ENCODE data around the gene MYO9A. TPM values are rescaled to one million over a fixed set of nuclear protein-coding genes. Genes with fewer than 3 reads are reported as not detected.

MYO9A gene, protein sequence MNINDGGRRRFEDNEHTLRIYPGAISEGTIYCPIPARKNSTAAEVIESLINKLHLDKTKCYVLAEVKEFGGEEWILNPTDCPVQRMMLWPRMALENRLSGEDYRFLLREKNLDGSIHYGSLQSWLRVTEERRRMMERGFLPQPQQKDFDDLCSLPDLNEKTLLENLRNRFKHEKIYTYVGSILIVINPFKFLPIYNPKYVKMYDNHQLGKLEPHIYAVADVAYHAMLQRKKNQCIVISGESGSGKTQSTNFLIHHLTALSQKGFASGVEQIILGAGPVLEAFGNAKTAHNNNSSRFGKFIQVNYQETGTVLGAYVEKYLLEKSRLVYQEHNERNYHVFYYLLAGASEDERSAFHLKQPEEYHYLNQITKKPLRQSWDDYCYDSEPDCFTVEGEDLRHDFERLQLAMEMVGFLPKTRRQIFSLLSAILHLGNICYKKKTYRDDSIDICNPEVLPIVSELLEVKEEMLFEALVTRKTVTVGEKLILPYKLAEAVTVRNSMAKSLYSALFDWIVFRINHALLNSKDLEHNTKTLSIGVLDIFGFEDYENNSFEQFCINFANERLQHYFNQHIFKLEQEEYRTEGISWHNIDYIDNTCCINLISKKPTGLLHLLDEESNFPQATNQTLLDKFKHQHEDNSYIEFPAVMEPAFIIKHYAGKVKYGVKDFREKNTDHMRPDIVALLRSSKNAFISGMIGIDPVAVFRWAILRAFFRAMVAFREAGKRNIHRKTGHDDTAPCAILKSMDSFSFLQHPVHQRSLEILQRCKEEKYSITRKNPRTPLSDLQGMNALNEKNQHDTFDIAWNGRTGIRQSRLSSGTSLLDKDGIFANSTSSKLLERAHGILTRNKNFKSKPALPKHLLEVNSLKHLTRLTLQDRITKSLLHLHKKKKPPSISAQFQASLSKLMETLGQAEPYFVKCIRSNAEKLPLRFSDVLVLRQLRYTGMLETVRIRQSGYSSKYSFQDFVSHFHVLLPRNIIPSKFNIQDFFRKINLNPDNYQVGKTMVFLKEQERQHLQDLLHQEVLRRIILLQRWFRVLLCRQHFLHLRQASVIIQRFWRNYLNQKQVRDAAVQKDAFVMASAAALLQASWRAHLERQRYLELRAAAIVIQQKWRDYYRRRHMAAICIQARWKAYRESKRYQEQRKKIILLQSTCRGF (N-terminal part only)
- 4.0 TPM for polyA plus RNA-seq (2013, experiment 1 of 2)
- polyA plus RNA-seq (2013, experiment 2 of 2): 3.9 TPM

DNA sequence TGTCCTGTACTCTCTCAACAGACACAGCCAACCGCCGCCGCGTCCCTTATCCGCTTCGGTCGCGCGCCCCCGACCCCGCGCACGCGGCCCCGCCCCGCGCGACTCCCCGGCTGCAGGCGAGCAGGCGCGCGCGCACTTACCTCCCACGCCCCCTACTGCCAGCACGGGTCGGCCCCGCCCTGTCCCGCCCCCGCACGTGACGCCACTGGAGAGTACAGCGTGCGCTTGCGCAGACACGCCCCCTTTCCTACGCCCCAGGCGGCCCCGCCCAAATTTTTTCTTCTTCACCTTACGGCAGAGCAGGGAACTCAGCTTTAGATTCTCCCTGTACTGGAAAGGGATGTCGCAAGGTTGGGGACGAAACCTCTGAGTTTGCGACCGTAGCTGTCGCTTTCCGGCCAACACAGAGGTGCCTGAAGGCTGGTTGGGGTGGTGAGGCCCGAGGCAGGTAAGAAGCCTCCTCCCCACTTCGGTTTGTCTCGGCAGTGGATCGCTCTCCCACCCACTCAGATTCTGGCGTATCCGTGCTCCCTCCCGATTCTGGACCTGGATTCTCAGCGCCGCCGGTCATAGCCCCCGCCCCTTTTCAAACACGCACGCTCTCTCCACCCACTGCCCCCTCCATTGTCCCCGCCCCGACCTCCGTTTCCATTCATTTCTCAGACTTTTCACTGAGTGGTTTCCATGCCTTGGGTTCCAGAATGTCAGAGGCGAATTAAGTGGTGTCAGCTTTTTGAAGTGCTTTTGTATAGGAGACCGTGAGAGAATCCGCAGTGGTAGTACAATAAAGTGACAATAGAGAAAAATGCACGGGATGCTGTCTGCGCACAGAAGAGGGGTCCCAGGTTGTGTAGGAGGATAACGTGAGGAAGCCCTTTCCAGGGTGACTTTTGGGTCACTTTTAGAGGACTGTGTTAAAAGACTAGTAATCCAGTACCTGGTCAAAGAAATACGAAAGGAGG is at the start of gene MYO9A, which contains the start of gene SENP8:
Gene MYO9A (minus strand): TSS at position 134 of the 962 bp plus-strand sequence. CDS start 71,587 bp downstream, outside the sequence.
Gene SENP8 (plus strand): TSS at position 387 of the 962 bp plus-strand sequence. CDS start 21,221 bp downstream, outside the sequence.
- H3K79me1 ChIP-seq (ENCODE audit: low read length): peaks cover 3% of the 10 kb centered on the region
- peak within 1 kb of the TSS; percentile 85 for H3K4me3 ChIP-seq (ENCODE audit: low read length)
- WGBS (ENCODE audit: extremely low coverage, insufficient coverage, low lambda C conversion rate): no CpG with 5 or more reads among the region's 69 CpGs
- H3K79me2 ChIP-seq (ENCODE audit: control insufficient read depth, insufficient read depth, low read length): no peaks in the 10 kb centered on the region
- peak within 1 kb of the TSS; percentile 85 for H3K4me2 ChIP-seq (ENCODE audit: low read length)
- H4K8ac ChIP-seq (ENCODE audit: low read depth, low read length): no peak within 1 kb of the TSS
- no peak within 1 kb of the TSS for H2AK5ac ChIP-seq (ENCODE audit: low read length)
- no peak within 1 kb of the TSS for H3K23ac ChIP-seq (ENCODE audit: low read length)
- no peaks in the 10 kb centered on the region for H3K4me1 ChIP-seq (ENCODE audit: control insufficient read depth, low read depth, low read length)
- no peaks in the 10 kb centered on the region for H3K27me3 ChIP-seq (ENCODE audit: insufficient read depth, low read length, poor library complexity)
- H2BK5ac ChIP-seq (ENCODE audit: low read length): peak within 1 kb of the TSS; percentile 47
- peak within 1 kb of the TSS; percentile 98 for H3K56ac ChIP-seq (ENCODE audit: low read length)
- peak within 1 kb of the TSS; percentile 92 for H3K9ac ChIP-seq (ENCODE audit: low read length)
- H4K5ac ChIP-seq (ENCODE audit: low read length): no peak within 1 kb of the TSS
- DNase-seq: peak; percentile 99
- H2BK120ac ChIP-seq (ENCODE audit: low read depth, low read length): no peak within 1 kb of the TSS
- no peak within 1 kb of the TSS for H2BK15ac ChIP-seq (replicated peaks; ENCODE audit: low read depth)
- no peaks in the 10 kb centered on the region for H3K36me3 ChIP-seq (ENCODE audit: control insufficient read depth, insufficient read depth, low read length)
- H3K27ac ChIP-seq (ENCODE audit: low read depth, low read length): peak within 1 kb of the TSS; percentile 97
- peak within 1 kb of the TSS; percentile 65 for H3K18ac ChIP-seq (ENCODE audit: low read length)
- H3K4ac ChIP-seq (ENCODE audit: low read depth, low read length): no peak within 1 kb of the TSS

DNA sequence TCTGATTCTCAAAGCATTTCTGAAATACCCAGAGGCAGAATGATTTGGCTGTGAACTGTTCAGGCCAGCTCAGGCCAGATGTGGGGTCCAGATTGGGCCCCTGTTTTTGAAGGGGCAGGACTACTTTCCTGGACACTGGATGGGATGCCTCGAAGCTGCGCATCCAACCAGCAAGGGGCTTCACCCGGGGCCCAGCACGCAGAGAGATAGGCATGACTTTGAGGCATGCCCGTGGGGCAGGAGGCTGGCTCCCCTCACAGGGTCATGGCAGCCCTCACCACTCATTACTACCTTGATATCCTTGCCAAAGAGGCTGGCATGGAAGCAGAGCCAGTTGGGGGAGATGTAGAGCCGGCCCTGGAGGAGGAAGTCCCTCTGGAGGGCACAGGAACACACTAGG is 49.5 kb upstream of the MYO9A start:
- WGBS (ENCODE audit: extremely low coverage, insufficient coverage, low lambda C conversion rate): no CpG with 5 or more reads among the region's 6 CpGs
- Histone ChIP-seq H2AK5ac (ENCODE audit: low read length) (no peak overlapping the region), H3K9ac (ENCODE audit: low read length) (no peak overlapping the region), H3K4ac (ENCODE audit: low read depth, low read length) (no peak overlapping the region), H3K23ac (ENCODE audit: low read length) (no peak overlapping the region), H3K79me1 (ENCODE audit: low read length) (no peaks in the 10 kb centered on the region), H3K36me3 (ENCODE audit: control insufficient read depth, insufficient read depth, low read length) (no peaks in the 10 kb centered on the region), H3K18ac (ENCODE audit: low read length) (no peak overlapping the region), H2BK120ac (ENCODE audit: low read depth, low read length) (no peak overlapping the region), H4K8ac (ENCODE audit: low read depth, low read length) (no peak overlapping the region), H3K4me2 (ENCODE audit: low read length) (no peak overlapping the region), H3K4me3 (ENCODE audit: low read length) (no peak overlapping the region), H2BK15ac (replicated peaks; ENCODE audit: low read depth) (no peak overlapping the region), H3K27ac (ENCODE audit: low read depth, low read length) (no peak overlapping the region), H3K56ac (ENCODE audit: low read length) (no peak overlapping the region), H4K5ac (ENCODE audit: low read length) (no peak overlapping the region), H3K27me3 (ENCODE audit: insufficient read depth, low read length, poor library complexity) (no peaks in the 10 kb centered on the region), H3K4me1 (ENCODE audit: control insufficient read depth, low read depth, low read length) (peaks cover 6% of the 10 kb centered on the region), H2BK5ac (ENCODE audit: low read length) (no peak overlapping the region), H3K79me2 (ENCODE audit: control insufficient read depth, insufficient read depth, low read length) (no peaks in the 10 kb centered on the region)
- DNase-seq: no peak

DNA sequence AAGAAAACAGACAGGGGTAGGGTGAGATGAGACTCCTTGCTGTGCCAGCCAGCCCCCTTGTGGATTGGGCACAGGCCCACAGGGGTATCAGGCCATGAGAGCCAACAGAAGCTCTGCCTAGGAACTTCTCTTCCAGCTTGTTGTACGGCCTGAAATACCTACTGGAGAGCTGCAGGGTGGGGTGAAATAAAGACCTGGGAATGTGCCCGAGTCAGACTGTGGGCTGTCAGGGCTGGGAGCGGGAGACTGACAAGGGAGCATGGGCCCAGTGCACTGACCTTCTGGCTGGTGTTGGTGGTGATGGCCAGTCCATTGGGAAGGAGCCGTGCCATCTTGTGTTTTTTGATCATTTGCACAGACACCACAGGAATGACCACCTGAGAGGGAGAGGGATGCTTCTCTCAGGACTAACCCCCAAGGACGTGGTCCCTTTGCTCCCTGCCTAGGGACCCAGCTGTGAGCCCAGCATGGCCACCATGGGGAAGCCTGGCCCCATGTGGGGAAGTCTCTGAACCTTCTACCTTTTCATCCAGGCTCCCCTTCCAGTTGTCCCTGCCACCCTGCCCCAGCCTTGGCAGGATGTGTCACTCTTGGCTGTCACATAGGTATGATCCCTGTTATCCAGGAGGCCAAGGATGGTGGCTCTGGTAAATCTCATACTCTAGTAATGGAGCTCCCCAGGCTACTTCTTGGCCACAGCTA is 48.9 kb upstream of the MYO9A start:
- Histone ChIP-seq H3K18ac (ENCODE audit: low read length) (no peak overlapping the region), H3K4me3 (ENCODE audit: low read length) (no peak overlapping the region), H2AK5ac (ENCODE audit: low read length) (no peak overlapping the region), H3K36me3 (ENCODE audit: control insufficient read depth, insufficient read depth, low read length) (no peaks in the 10 kb centered on the region), H3K4ac (ENCODE audit: low read depth, low read length) (no peak overlapping the region), H4K8ac (ENCODE audit: low read depth, low read length) (no peak overlapping the region), H3K79me2 (ENCODE audit: control insufficient read depth, insufficient read depth, low read length) (no peaks in the 10 kb centered on the region), H3K79me1 (ENCODE audit: low read length) (no peaks in the 10 kb centered on the region), H3K27ac (ENCODE audit: low read depth, low read length) (no peak overlapping the region), H3K27me3 (ENCODE audit: insufficient read depth, low read length, poor library complexity) (no peaks in the 10 kb centered on the region), H3K56ac (ENCODE audit: low read length) (no peak overlapping the region), H2BK120ac (ENCODE audit: low read depth, low read length) (no peak overlapping the region), H3K23ac (ENCODE audit: low read length) (no peak overlapping the region), H2BK5ac (ENCODE audit: low read length) (no peak overlapping the region), H4K5ac (ENCODE audit: low read length) (no peak overlapping the region), H3K4me1 (ENCODE audit: control insufficient read depth, low read depth, low read length) (peaks cover 6% of the 10 kb centered on the region), H3K4me2 (ENCODE audit: low read length) (no peak overlapping the region), H2BK15ac (replicated peaks; ENCODE audit: low read depth) (no peak overlapping the region), H3K9ac (ENCODE audit: low read length) (no peak overlapping the region)
- no CpG with 5 or more reads among the region's 5 CpGs for WGBS (ENCODE audit: extremely low coverage, insufficient coverage, low lambda C conversion rate)
- DNase-seq: no peak

DNA sequence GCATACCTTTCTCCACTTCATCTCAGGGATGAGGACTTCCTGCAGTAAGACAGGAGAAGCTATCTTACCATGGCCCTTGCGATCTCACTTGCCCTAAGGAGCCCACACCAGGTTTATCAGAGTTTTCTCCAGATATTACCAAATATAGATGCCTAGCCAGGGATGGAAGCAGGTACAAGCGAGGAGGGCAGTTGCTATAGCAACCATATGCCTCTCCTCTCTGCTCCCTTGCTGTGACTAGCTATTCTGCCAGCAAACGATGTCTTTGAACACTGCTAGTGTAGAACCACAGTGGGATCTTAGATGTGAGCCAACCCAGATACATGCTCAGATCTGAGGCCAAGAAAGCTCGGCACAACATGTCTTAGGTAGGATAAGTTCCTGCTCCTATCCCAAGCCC is 45.8 kb upstream of the MYO9A start:
- no peak overlapping the region for H2AK5ac ChIP-seq (ENCODE audit: low read length)
- H3K27ac ChIP-seq (ENCODE audit: low read depth, low read length): no peak overlapping the region
- no peaks in the 10 kb centered on the region for H3K27me3 ChIP-seq (ENCODE audit: insufficient read depth, low read length, poor library complexity)
- H3K79me1 ChIP-seq (ENCODE audit: low read length): no peaks in the 10 kb centered on the region
- H2BK5ac ChIP-seq (ENCODE audit: low read length): no peak overlapping the region
- H3K56ac ChIP-seq (ENCODE audit: low read length): no peak overlapping the region
- H4K5ac ChIP-seq (ENCODE audit: low read length): no peak overlapping the region
- no peak overlapping the region for H4K8ac ChIP-seq (ENCODE audit: low read depth, low read length)
- no peak overlapping the region for H3K4ac ChIP-seq (ENCODE audit: low read depth, low read length)
- H3K4me2 ChIP-seq (ENCODE audit: low read length): no peak overlapping the region
- no peak overlapping the region for H3K23ac ChIP-seq (ENCODE audit: low read length)
- no peak overlapping the region for H3K4me3 ChIP-seq (ENCODE audit: low read length)
- H3K4me1 ChIP-seq (ENCODE audit: control insufficient read depth, low read depth, low read length): peaks cover 6% of the 10 kb centered on the region
- WGBS (ENCODE audit: extremely low coverage, insufficient coverage, low lambda C conversion rate): no CpG with 5 or more reads among the region's 4 CpGs
- H3K36me3 ChIP-seq (ENCODE audit: control insufficient read depth, insufficient read depth, low read length): no peaks in the 10 kb centered on the region
- no peak overlapping the region for H2BK15ac ChIP-seq (replicated peaks; ENCODE audit: low read depth)
- H2BK120ac ChIP-seq (ENCODE audit: low read depth, low read length): no peak overlapping the region
- H3K9ac ChIP-seq (ENCODE audit: low read length): no peak overlapping the region
- no peaks in the 10 kb centered on the region for H3K79me2 ChIP-seq (ENCODE audit: control insufficient read depth, insufficient read depth, low read length)
- no peak for DNase-seq
- H3K18ac ChIP-seq (ENCODE audit: low read length): no peak overlapping the region

Data from mesendoderm (in vitro differentiated cells).